K562 (cell line): ENCODE measurements around the gene COL4A4. TPM values are rescaled to one million over a fixed set of nuclear protein-coding genes. Genes with fewer than 3 reads are reported as not detected.

ENCODE experiments used
- ATAC-seq: fragments of 200-7000 bp; cut with Tn5 transposase; 3 replicates; pipeline ENCODE4 v1.9.1; 2020; ENCODE audit warnings: moderate library complexity
- BruUV-seq: library from RNA; stranded (reverse); fragments of 400-500 nt; replicated peaks from 2 replicates; lab custom pipeline; 2021; lab: Mats Ljungman, UMichigan
- CTCF ChIA-PET: fragments of 300-600 bp; formaldehyde crosslinking; extraction: SDS; loops from one replicate; lab custom pipeline; 2021; ENCODE audit warnings: low intra/inter-chr PET ratio; lab: Yijun Ruan, JAX
- POLR2A ChIA-PET: fragments of 300-600, 350-650 bp; sonication (Branson Sonifier 250); formaldehyde crosslinking; extraction: SDS; loops from one replicate; lab custom pipeline; 2021; ENCODE audit warnings: antibody characterized with exemption, inconsistent platforms; lab: Yijun Ruan, JAX
- DNase-seq, 4 experiments: peaks; one replicate each; pipeline versions ENCODE4 v3.0.0 to v3.0.0-alpha.2; 2011 to 2018; ENCODE audit warnings: low spot score in 3 of 4, mixed read lengths in 3 of 4; ENCODE audit errors: extremely low read depth in 1 of 4
- FAIRE-seq: peaks from 2 replicates; lab custom pipeline; 2011; peaks lifted over from hg19 to GRCh38; lab: Jason Lieb, UNC
- H2AFZ ChIP-seq: 2 replicates; pipeline ENCODE4 v1.6.0; 2011; ENCODE audit warnings: low read depth, low read length, control low read depth, inconsistent platforms
- H3K27ac ChIP-seq: fragments of 200-600 bp; 3 replicates; pipeline ENCODE4 v1.8.0; 2011; ENCODE audit warnings: low read depth, mild to moderate bottlenecking, control low read depth, inconsistent platforms, low read length, moderate library complexity, mixed read lengths; ENCODE audit errors: extremely low read depth
- H3K27me3 ChIP-seq, 2 experiments: fragments of 300-600 bp in 1 of 2; 2 replicates in 1 of 2; 3 replicates in 1 of 2; pipeline versions ENCODE4 v1.6.0 to v1.8.0; 2011; ENCODE audit warnings: inconsistent platforms in 2 of 2, low read length in 2 of 2, mild to moderate bottlenecking in 1 of 2, mixed read lengths in 1 of 2, moderate library complexity in 1 of 2; ENCODE audit not compliant: control insufficient read depth in 2 of 2, insufficient read depth in 2 of 2
- H3K36me3 ChIP-seq: fragments of 300-600 bp; 3 replicates; pipeline ENCODE4 v1.8.0; 2011; ENCODE audit warnings: mild to moderate bottlenecking, low read length, inconsistent platforms; ENCODE audit not compliant: control insufficient read depth, insufficient read depth
- H3K4me1 ChIP-seq, 2 experiments: fragments of 200-600 bp in 1 of 2; replicated peaks in 1 of 2; 2 replicates in 1 of 2; 3 replicates in 1 of 2; pipeline versions ENCODE4 v1.5.1 to v1.8.0; 2011; ENCODE audit warnings: inconsistent platforms in 2 of 2, low read length in 2 of 2, mild to moderate bottlenecking in 1 of 2, mixed read lengths in 1 of 2, moderate library complexity in 1 of 2; ENCODE audit not compliant: control insufficient read depth in 2 of 2, insufficient read depth in 2 of 2
- H3K4me2 ChIP-seq: 2 replicates; pipeline ENCODE4 v1.6.1; 2011; ENCODE audit warnings: low read length, control low read depth, inconsistent platforms, mixed read lengths; ENCODE audit not compliant: insufficient read depth
- H3K4me3 ChIP-seq: fragments of 200-600 bp; sonication (generic), shearing (Covaris generic); 2 replicates; pipeline ENCODE4 v1.5.1; 2016; ENCODE audit warnings: control low read depth, inconsistent platforms
- H3K79me2 ChIP-seq: fragments of 200-600 bp; 3 replicates; pipeline ENCODE4 v1.8.0; 2011; ENCODE audit warnings: low read length, inconsistent platforms; ENCODE audit not compliant: control insufficient read depth, insufficient read depth
- H3K9ac ChIP-seq, 2 experiments: 2 replicates each; pipeline versions ENCODE4 v1.6.0 to v1.6.1; 2011; ENCODE audit warnings: low read depth in 2 of 2, low read length in 2 of 2, control low read depth in 1 of 2, inconsistent platforms in 1 of 2, mild to moderate bottlenecking in 1 of 2, mixed read lengths in 1 of 2; ENCODE audit not compliant: insufficient read depth in 1 of 2
- H3K9me1 ChIP-seq: one replicate; pipeline ENCODE4 v1.6.0; 2011; ENCODE audit warnings: inconsistent platforms, mild to moderate bottlenecking, low read length, moderate library complexity; ENCODE audit not compliant: control insufficient read depth, insufficient read depth
- H3K9me3 ChIP-seq: replicated peaks from 2 replicates; pipeline ENCODE4 v1.5.1; 2011; ENCODE audit warnings: low read depth, low read length, inconsistent platforms; ENCODE audit not compliant: control insufficient read depth, insufficient read depth
- H4K20me1 ChIP-seq: replicated peaks from 2 replicates; pipeline ENCODE4 v1.6.1; 2011; ENCODE audit warnings: low read length, inconsistent platforms, mixed read lengths; ENCODE audit not compliant: control insufficient read depth, insufficient read depth
- E2F5 ChIP-seq: sonication (generic); formaldehyde crosslinking; IDR thresholded peaks from 2 replicates; pipeline ENCODE4 v1.8.0; 2022; ENCODE audit warnings: mild to moderate bottlenecking, missing genetic modification reagents
- ETV5 ChIP-seq: sonication (generic); formaldehyde crosslinking; IDR thresholded peaks from 2 replicates; pipeline ENCODE4 v1.4.0; 2020; ENCODE audit warnings: low read depth, mild to moderate bottlenecking, missing genetic modification reagents
- HDAC1 ChIP-seq, 2 experiments: fragments of 450-650 bp; IDR thresholded peaks; 2 replicates each; pipeline ENCODE4 v1.6.1; 2016 to 2017; ENCODE audit warnings: inconsistent platforms in 1 of 2, mild to moderate bottlenecking in 1 of 2, moderate library complexity in 1 of 2
- HES1 ChIP-seq: fragments of 450-650 bp; IDR thresholded peaks from 2 replicates; pipeline ENCODE4 v1.6.1; 2016; ENCODE audit warnings: low read depth, mild to moderate bottlenecking, moderate library complexity
- MEIS2 ChIP-seq: fragments of 450-650 bp; IDR thresholded peaks from 2 replicates; pipeline ENCODE4 v1.6.1; 2014; ENCODE audit warnings: mild to moderate bottlenecking; ENCODE audit not compliant: partially characterized antibody
- MNT ChIP-seq, 2 experiments: fragments of 450-650 bp; conservative IDR thresholded peaks; 2 replicates each; pipeline ENCODE4 v1.6.1; 2017; ENCODE audit warnings: mild to moderate bottlenecking in 2 of 2, moderate library complexity in 2 of 2
- NFE2L1 ChIP-seq: fragments of 450-650 bp; IDR thresholded peaks from 2 replicates; pipeline ENCODE4 v1.6.1; 2016; ENCODE audit warnings: missing genetic modification characterization, low read depth, mild to moderate bottlenecking, missing compliant biosample characterization, moderate library complexity, borderline replicate concordance
- NONO ChIP-seq, 2 experiments: fragments of 200-400 bp in 1 of 2; fragments of 450-650 bp in 1 of 2; formaldehyde crosslinking in 1 of 2; IDR thresholded peaks; 2 replicates each; pipeline ENCODE4 v1.6.1; 2017; ENCODE audit warnings: low read depth in 2 of 2, mild to moderate bottlenecking in 2 of 2, moderate library complexity in 2 of 2, low read length in 1 of 2
- RBBP5 ChIP-seq: fragments of 200-600 bp; sonication (generic); IDR thresholded peaks from 2 replicates; pipeline ENCODE4 v1.6.1; 2012; ENCODE audit warnings: borderline replicate concordance, mild to moderate bottlenecking, low read length, control low read depth, inconsistent platforms; ENCODE audit not compliant: insufficient read depth, poor library complexity, severe bottlenecking
- RBFOX2 ChIP-seq: fragments of 200-400 bp; formaldehyde crosslinking; IDR thresholded peaks from 2 replicates; pipeline ENCODE4 v1.6.1; 2017; ENCODE audit warnings: low read depth, mild to moderate bottlenecking, low read length, moderate library complexity
- SMAD4 ChIP-seq: fragments of 250-450 bp; sonication (Bioruptor Pico); conservative IDR thresholded peaks from 2 replicates; pipeline ENCODE4 v1.8.0; 2021; ENCODE audit warnings: inconsistent platforms, mild to moderate bottlenecking, moderate library complexity
- TCF3 ChIP-seq: sonication (generic); formaldehyde crosslinking; IDR thresholded peaks from 2 replicates; pipeline ENCODE4 v1.4.0; 2020; ENCODE audit warnings: mild to moderate bottlenecking, missing genetic modification reagents
- ZFP30 ChIP-seq: fragments of 250-450 bp; sonication (Bioruptor Pico); IDR thresholded peaks from 2 replicates; pipeline ENCODE4 v1.8.0; 2022; ENCODE audit warnings: moderate library complexity, mild to moderate bottlenecking, inconsistent platforms, borderline replicate concordance
- ZNF311 ChIP-seq: fragments of 250-450 bp; sonication (Bioruptor Pico); IDR thresholded peaks from 2 replicates; pipeline ENCODE4 v1.4.0; 2020; ENCODE audit warnings: mild to moderate bottlenecking, moderate library complexity
- ZNF77 ChIP-seq: fragments of 250-450 bp; sonication (Bioruptor Pico); IDR thresholded peaks from 2 replicates; pipeline ENCODE4 v1.5.0; 2020
- ZZZ3 ChIP-seq: fragments of 450-650 bp; IDR thresholded peaks from 2 replicates; pipeline ENCODE4 v1.6.1; 2016; ENCODE audit warnings: antibody characterized with exemption, mild to moderate bottlenecking, moderate library complexity
- WGBS: fragments of 100-300 bp; shearing (Covaris generic); methylation state at CpG from one replicate; pipeline ENCODE4 v1.1.6; 2016; ENCODE audit warnings: low coverage, mixed read lengths; ENCODE audit not compliant: insufficient coverage; ENCODE audit errors: missing lambda C conversion rate; 5-methylcytosine and 5-hydroxymethylcytosine counted together
- in situ Hi-C: fragments of 300-500 bp; cut with MboI; formaldehyde crosslinking; loops from 4 replicates; pipeline ENCODE4 v1.15.0; 2018; ENCODE audit warnings: inconsistent platforms, mixed read lengths
- intact Hi-C: fragments of 100-400 bp; cut with micrococcal nuclease; formaldehyde crosslinking; loops from 2 replicates; pipeline ENCODE4 v1.14.2; 2022
- polyA plus RNA-seq, 8 experiments: library from polyadenylated mRNA; depleted of rRNA in 4 of 8; stranded (reverse) in 5 of 8; unstranded in 3 of 8; fragments of >200 nt; fragmentation: Nextera tagmentation in 2 of 8; fragmentation: Illumina TruSeq in 1 of 8; extraction: Ambion mirVana in 2 of 8; extraction: Trizol in 1 of 8; gene quantifications; 2 replicates each; pipeline versions ENCODE4 v1.2.1 to v1.2.3, GENCODE V29; 2011 to 2014; ENCODE audit warnings: inconsistent platforms in 1 of 8, missing spikeins in 1 of 8
- total RNA-seq, 7 experiments: library from RNA; depleted of rRNA in 6 of 7; stranded (reverse); fragments of >200 nt in 6 of 7; fragmentation: Illumina TruSeq in 2 of 7; extraction: Trizol in 2 of 7; gene quantifications; 2 replicates each; pipeline versions ENCODE4 v1.2.1 to v1.2.3, GENCODE V29; 2011 to 2021; ENCODE audit warnings: low replicate concordance in 1 of 7

The COL4A4 gene
- total and polyA plus RNA-seq, 9 of the 15 experiments (the other 6 are each of a cell fraction or from before 2014, with no cell fraction given) = under 0.01 to 0.01 TPM; not detected in 7

GRCh38 chr2:227095346-227095745 lies 68.7 kb downstream of the COL4A4 start (continued):
- TF ChIP-seq E2F5 (CRISPR knock-in tag) = no peak
- no peak for TF ChIP-seq MNT (conservative IDR thresholded peaks at IDR 0.05)
- TF ChIP-seq ZNF77 = no peak
- no peak for TF ChIP-seq HDAC1 (IDR thresholded peaks at IDR 0.05)
- TF ChIP-seq MEIS2 = no peak
- TF ChIP-seq NFE2L1 (tag) = no peak
- no peak for TF ChIP-seq ZZZ3

DNA sequence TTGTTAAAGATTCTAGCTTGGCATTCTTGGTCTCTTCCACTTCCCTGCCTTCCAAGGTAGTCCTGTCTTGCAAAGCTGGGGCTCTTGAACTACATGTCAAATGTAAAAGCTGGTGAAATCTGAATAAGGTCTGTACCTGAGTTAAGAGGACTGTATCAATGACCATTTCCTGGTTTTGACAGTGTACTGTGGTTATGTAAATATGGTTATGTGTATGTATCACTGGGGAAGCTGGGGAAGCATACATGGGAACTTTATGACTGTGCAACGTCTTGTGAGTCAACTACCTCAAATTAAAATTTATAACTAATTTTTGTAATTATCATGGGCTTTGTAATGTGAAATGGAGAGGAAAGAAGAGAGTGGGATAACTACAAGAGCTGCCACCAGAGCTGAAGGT lies 81.7 kb downstream of the COL4A4 start:
- intact Hi-C loops (no loop called here), in situ Hi-C loops (no loop called here)
- DNase-seq (no peak), FAIRE-seq (no peak), ATAC-seq (no peak)
- H3K9ac ChIP-seq = no peak overlapping the region
- no peaks in the 10 kb centered on the region for H3K4me1 ChIP-seq
- no peaks in the 10 kb centered on the region for H3K9me1 ChIP-seq
- H4K20me1 ChIP-seq = no peaks in the 10 kb centered on the region
- no peak overlapping the region for H2AFZ ChIP-seq
- POLR2A ChIA-PET = no interaction called here
- no TSS peak for BruUV-seq
- H3K36me3 ChIP-seq = no peaks in the 10 kb centered on the region
- no peak overlapping the region for H3K4me2 ChIP-seq
- WGBS = 14% methylated on average over 1 of the region's 1 CpG
- H3K27ac ChIP-seq = no peak overlapping the region
- H3K27me3 ChIP-seq = no peaks in the 10 kb centered on the region
- no peaks in the 10 kb centered on the region for H3K9me3 ChIP-seq
- no peak overlapping the region for H3K4me3 ChIP-seq
- no peaks in the 10 kb centered on the region for H3K79me2 ChIP-seq
- CTCF ChIA-PET = no interaction called here
- TF ChIP-seq NONO (IDR thresholded peaks at IDR 0.05; ENCODE audit: low read depth in 2 of 2, low read length in 1 of 2) (no peak), RBBP5 (no peak), TCF3 (no peak), ZFP30 (CRISPR knock-in tag) (no peak), ZNF311 (CRISPR knock-in tag) (no peak), RBFOX2 (no peak), ETV5 (CRISPR knock-in tag) (no peak), SMAD4 (CRISPR knock-in tag) (no peak), HES1 (no peak)
